Measurements from ENCODE around the gene ARHGAP21.
"Not testable (repeated sequence)": the region's sequence is repeated elsewhere in the genome, so short reads cannot be mapped to it uniquely, and the experiment has no call there.

ARHGAP21 gene

DNA sequence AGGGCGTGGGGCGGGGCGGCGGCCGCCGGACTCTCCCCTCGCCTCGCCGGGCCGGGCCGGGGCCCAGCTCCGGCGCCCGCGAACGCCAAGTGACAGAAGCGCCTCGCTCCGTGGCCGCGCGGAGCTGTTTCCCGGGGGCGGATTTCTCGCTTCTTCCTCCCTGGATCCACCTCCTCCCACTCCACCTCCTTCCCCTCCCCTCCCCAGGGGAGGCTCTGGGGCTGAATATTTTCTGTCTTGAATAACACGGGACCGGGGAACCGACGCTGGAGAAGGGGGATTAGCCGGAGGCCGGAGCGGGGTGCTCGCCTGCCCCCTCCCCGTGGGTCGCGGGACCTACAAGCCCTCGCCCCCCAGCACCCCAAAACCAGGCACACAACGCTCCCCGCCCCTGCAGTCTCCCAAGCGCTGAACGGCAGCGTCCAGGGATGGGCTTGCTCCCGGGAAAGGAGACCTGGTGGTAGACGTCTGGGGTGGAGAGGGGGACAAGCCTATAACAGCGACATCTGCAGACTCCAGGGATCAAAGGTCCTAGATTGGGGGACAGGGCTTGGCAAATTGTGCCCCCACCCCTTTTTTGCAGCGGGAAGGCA lies at the start of gene ARHGAP21:
Gene ARHGAP21, minus strand, starts transcription at position 100 of the 593 bp plus-strand sequence. CDS start 1,988 bp downstream, outside the sequence.
- DNase-seq = peak; percentile 65

GRCh38 chr10:24771943-24772694 lies 48.4 kb upstream of the ARHGAP21 start:
- no peak for DNase-seq

- not testable (repeated sequence) for DNase-seq
These were observed 41.3 kb upstream of the ARHGAP21 start for GRCh38 chr10:24764991-24765390.

DNA sequence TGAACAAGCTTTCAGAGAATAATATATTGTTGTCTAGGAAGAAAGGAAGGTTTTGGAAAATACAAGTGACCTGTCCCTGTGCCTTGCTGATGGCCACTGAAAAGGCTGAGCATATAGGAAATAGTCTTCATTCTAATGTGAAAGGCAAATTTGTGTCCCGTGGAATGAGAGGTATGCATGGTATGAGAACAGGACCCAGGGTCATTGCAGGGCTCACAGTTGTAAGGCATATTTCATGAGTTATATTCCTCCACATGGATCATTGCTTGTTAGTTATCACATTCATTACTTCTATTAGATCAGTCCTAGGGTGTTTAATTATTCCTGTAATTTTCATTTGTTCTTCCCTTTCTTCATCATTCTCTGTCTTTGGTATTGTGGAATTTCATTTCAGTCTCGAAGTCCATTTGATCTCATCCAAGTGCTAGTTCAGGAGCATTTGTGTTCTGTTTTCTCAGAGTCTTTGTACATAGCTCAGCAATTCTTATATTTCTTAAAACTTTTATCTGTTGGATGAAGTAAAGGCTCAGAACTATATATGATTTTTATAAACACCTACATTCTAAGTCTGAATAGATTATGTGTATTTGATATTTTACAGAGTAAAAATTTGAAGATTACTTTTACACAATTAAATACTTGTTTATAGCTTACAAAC lies 39.4 kb upstream of the ARHGAP21 start:
- no peak for DNase-seq

DNA sequence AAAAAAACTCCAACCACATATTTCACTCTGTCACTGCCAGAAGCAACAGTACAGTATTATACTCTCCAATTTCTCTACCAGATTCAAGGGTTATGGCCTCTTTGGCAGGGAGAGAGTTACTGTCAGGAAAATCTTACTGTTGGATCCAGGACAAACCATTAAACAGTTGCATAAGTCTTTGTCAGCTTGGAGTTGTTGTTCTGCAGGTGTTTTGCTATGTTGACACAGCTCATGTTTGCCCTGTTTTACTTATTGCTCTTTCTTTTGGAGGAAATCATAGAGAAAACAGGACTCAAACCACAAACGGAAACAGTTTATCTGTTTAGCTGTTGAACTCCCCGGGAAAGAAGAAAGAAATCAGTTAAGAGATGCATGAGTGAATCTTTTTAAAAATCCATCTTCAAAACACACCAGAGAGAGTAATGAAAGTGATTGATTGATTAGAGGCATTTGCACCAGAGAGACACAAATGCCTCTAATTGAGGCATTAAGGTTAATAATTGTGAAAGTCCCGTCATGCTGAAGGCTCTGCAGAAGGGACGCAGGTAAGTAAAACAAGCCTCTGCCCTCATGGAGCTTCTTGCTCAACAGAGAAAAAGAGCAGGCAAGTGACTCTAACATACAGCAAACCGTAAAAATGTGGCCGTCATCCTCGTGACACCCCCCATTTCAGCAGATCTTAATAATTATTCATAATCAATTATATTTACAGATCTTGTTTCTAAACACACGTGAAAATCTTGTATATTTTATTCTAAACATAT lies 38.7 kb upstream of the ARHGAP21 start:
- no peak for DNase-seq

DNA sequence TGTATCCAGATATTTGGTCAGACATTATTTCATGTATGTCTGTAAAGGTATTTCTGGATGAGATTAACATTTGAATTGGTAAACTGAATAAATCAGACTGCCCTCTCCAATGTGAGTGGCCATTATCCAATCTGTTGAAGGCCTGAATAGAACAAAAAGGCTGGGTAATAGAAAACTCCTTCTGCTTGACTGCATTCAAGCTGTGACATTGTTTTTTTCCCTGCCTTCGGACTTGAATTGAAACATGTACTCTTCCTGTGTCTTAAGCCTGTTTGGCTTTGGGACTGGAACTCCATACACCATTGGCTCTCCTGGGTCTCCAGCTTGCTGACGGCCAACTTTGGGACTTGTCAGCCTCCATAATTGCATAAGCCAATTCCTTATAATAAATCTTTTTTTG lies 36.0 kb upstream of the ARHGAP21 start:
- no peak for DNase-seq

GRCh38 chr10:24758254-24758653 lies 34.6 kb upstream of the ARHGAP21 start:
- not testable (repeated sequence) for DNase-seq

DNA sequence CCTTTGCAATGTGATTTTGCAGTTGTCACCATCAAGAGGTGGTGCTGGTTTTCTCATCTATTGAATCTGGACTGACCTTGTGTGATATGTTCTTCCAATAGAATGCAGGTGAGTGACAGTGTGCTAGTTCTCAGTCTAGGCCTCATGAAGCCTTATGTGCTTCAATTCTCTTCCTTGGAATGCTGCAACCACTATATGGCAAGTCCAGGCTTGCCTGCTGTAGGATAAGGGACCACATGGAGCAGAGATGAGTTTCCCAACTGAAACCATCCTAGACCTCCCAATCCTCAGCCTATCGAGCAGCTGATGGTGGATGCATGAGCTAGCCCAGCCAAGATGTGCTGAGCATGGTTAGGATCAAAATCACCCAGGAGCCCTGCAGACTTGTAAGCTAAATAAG lies 32.6 kb upstream of the ARHGAP21 start:
- DNase-seq = no peak

- no peak for DNase-seq
These were observed 28.0 kb upstream of the ARHGAP21 start for GRCh38 chr10:24751716-24752115.

DNA sequence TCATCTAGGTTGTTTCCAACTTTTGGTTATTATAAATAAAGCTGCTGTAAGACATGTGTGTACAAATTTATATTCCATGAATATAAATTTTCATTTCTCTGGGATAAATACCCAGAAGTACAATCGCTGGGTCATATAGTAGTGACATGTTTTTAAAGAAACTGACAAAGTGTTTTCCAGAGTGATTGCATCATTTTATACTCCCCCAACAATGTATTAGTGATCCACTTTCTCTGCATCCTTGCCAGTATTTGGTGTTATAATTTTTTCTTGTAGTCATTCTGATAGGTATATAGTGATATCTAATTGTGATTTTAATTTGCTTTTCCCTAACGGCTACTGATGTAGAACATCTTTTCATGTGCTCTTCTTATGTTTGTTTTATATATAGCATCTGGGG lies 27.0 kb upstream of the ARHGAP21 start:
- DNase-seq = no peak

GRCh38 chr10:24748214-24748613 lies 24.5 kb upstream of the ARHGAP21 start:
- no peak for DNase-seq

DNA sequence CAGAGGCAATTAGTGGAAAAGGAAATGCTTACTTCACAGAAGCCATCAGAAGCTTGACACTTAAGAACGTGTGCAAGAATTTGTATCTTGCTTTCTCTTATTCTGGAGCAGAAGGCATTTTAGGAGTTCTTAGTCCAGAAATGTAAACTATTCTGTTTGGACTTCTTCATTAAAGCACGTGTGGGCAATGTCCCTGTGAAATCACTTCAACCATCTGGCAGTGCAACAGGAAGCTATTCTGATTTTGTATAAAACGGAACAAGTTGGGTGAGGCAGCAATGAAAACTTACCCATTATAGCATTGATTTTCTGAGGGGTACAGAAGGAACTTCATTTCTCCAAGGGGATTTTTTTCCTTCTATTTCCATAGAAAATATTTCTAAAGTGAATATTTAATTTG lies 21.3 kb upstream of the ARHGAP21 start:
- DNase-seq = no peak

- DNase-seq = no peak
These were observed 17.0 kb upstream of the ARHGAP21 start for GRCh38 chr10:24740714-24741113.

DNA sequence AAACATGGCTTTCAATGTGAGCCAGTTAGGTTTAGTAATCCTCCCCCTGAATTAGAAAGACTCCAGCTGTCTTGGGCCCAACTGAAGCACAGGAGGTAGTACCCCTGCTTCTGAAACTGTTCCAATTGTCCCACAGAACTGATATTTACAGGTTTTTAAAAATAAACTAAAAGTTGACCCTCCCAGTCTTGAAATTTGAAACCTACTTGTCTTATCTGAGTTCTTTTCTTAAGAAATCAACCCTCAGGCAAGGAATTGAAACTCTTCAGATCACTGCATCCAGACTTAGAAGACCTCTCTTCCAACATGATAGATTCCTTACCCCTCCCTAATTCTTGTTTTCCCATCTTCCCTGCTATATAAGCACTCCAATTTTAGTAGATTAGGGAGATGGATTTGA lies 13.3 kb upstream of the ARHGAP21 start:
- no peak for DNase-seq

GRCh38 chr10:24731942-24732341 lies 8.3 kb upstream of the ARHGAP21 start:
- DNase-seq = no peak

DNA sequence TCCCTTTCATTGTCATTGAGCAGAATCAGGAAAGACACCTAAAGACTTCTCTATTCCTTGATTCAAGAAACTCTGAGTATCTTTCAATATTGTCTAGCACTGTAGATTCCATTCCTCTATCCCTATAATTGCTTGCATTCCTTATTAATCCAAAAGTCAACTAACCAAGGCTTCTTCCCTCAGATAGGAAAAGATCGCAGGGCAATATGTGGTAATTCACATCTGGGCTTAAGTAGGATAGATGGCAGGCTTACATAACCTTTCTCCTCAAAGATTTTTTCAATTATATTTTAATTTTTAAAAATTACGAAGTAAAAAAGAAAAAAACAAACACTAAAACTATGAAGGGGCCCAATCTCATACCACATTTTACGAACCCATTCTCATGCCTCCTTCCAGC lies 7.1 kb upstream of the ARHGAP21 start:
- DNase-seq = no peak

DNA sequence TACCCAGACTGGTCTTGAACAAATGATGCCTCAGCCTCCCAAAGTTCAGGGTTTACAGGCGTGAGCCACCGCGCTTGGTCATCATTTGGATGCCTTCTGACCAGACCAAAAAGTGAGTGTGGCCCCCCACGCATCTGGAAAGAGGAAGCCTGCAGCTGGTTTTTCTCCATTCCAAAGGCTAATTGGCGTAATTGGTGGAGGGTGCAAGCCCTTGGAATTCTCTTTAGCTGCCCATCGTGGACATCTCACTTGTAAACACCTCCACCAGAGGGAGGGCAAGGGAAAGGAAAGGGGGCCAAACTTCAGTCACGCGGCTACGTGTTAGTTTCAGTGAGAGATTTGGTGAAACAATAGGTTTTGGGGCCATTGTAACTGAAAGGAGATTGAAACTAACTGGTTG lies 4.1 kb upstream of the ARHGAP21 start:
- no peak for DNase-seq

DNA sequence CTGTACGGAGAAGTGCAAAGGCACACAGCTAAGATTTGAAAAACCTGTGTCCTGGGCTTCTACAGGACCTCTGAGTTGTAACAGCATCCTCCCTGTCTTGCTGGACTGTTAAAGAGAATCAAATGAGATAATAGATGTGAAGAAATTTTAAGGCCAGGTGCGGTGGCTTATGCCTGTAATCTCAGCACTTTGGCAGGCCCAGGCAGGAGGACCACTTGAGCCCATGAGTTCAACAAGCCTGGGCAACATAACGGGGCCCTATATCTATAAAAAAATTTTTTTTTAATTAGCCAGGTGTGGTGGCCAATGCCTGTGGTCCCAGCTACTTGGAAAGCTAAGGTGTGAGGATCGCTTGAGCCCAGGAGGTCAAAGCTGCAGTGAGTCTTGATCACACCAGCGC lies 2.9 kb upstream of the ARHGAP21 start:
- DNase-seq = no peak

GRCh38 chr10:24726029-24726428 lies 2.3 kb upstream of the ARHGAP21 start:
- not testable (repeated sequence) for DNase-seq

- peak; percentile 96 for DNase-seq
These were observed 918 bp upstream of the ARHGAP21 start for GRCh38 chr10:24724381-24725228.

GRCh38 chr10:24723386-24723787 lies 300 bp downstream of the ARHGAP21 start:
- peak; percentile 61 for DNase-seq

- DNase-seq = peak; percentile 61
These were observed 856 bp downstream of the ARHGAP21 start for GRCh38 chr10:24722676-24723385.

Data from RPMI8226 (cell line).